HG03060 (cell line): Measurements from ENCODE around the gene OCA2.

Experiments used
- ATAC-seq: cut with Tn5 transposase; IDR thresholded peaks from one replicate; pipeline ENCODE4 v1.9.1; 2021; ENCODE audit warnings: low read depth, moderate number of reproducible peaks; ENCODE audit not compliant: unreplicated experiment

The OCA2 gene

GRCh38 chr15:27831384-27832236, 267.5 kb downstream of the OCA2 start:
- ATAC-seq, result no peak

- no peak for ATAC-seq
These were observed 270.4 kb downstream of the OCA2 start for GRCh38 chr15:27828746-27829145.

- no peak for ATAC-seq
These were observed 272.0 kb downstream of the OCA2 start for GRCh38 chr15:27826902-27827714.

GRCh38 chr15:27826411-27826810, 272.7 kb downstream of the OCA2 start:
- no peak for ATAC-seq

GRCh38 chr15:27824841-27825422, 274.2 kb downstream of the OCA2 start:
- no peak for ATAC-seq

- ATAC-seq, result no peak
These were observed 277.8 kb downstream of the OCA2 start for GRCh38 chr15:27821273-27821672.

GRCh38 chr15:27820722-27821121, 278.4 kb downstream of the OCA2 start:
- ATAC-seq, result no peak

- no peak for ATAC-seq
These were observed 278.9 kb downstream of the OCA2 start for GRCh38 chr15:27820232-27820631.

- ATAC-seq, result no peak
These were observed 281.9 kb downstream of the OCA2 start for GRCh38 chr15:27817258-27817657.

- ATAC-seq, result no peak
These were observed 282.3 kb downstream of the OCA2 start for GRCh38 chr15:27816790-27817189.

GRCh38 chr15:27815035-27815434, 284.1 kb downstream of the OCA2 start:
- ATAC-seq, result no peak

GRCh38 chr15:27813139-27813538, 286.0 kb downstream of the OCA2 start:
- ATAC-seq, result no peak

- no peak for ATAC-seq
These were observed 290.9 kb downstream of the OCA2 start for GRCh38 chr15:27808182-27808581.

- no peak for ATAC-seq
These were observed 291.8 kb downstream of the OCA2 start for GRCh38 chr15:27807335-27807734.

GRCh38 chr15:27806396-27806795, 292.7 kb downstream of the OCA2 start:
- ATAC-seq, result no peak

GRCh38 chr15:27805261-27806220, 293.6 kb downstream of the OCA2 start:
- ATAC-seq, result no peak

GRCh38 chr15:27804569-27805260, 294.4 kb downstream of the OCA2 start:
- no peak for ATAC-seq

GRCh38 chr15:27798807-27799206, 300.3 kb downstream of the OCA2 start:
- ATAC-seq, result no peak

GRCh38 chr15:27797765-27798164, 301.4 kb downstream of the OCA2 start:
- no peak for ATAC-seq
